ENCODE data around the gene LPP. TPM values are rescaled to one million over a fixed set of nuclear protein-coding genes. Genes with fewer than 3 reads are reported as not detected.

Gene LPP
- total RNA-seq, 2 donors from 2014 or later: 170 to 246 TPM

- H3K36me3 ChIP-seq: no peaks in the 10 kb centered on the region
- no peaks in the 10 kb centered on the region for H3K27me3 ChIP-seq
- intact Hi-C loops (cut with DNase I): no loop called here
- H3K27ac ChIP-seq: no peak overlapping the region
- no peaks in the 10 kb centered on the region for H3K4me1 ChIP-seq
- TF ChIP-seq CTCF (IDR thresholded peaks at IDR 0.05): no peak
- H3K9me3 ChIP-seq: no peaks in the 10 kb centered on the region
- DNase-seq: no peak
- no peak overlapping the region for H3K9ac ChIP-seq (ENCODE audit: low read depth in 2 of 2, low read length in 2 of 2)
- H3K4me3 ChIP-seq: no peak overlapping the region
Observed at GRCh38 chr3:188321258-188321657, 167.3 kb downstream of the LPP start.

GRCh38 chr3:188322135-188322887, 168.4 kb downstream of the LPP start:
- TF ChIP-seq CTCF (IDR thresholded peaks at IDR 0.05): no peak
- no peak overlapping the region for H3K4me3 ChIP-seq
- no peaks in the 10 kb centered on the region for H3K4me1 ChIP-seq
- H3K36me3 ChIP-seq: no peaks in the 10 kb centered on the region
- DNase-seq: no peak
- H3K27me3 ChIP-seq: no peaks in the 10 kb centered on the region
- no peaks in the 10 kb centered on the region for H3K9me3 ChIP-seq
- H3K27ac ChIP-seq: no peak overlapping the region
- intact Hi-C loops (cut with DNase I): no loop called here
- H3K9ac ChIP-seq (ENCODE audit: low read depth in 2 of 2, low read length in 2 of 2): no peak overlapping the region

- no peak overlapping the region for H3K4me3 ChIP-seq
- no peaks in the 10 kb centered on the region for H3K9me3 ChIP-seq
- no peaks in the 10 kb centered on the region for H3K36me3 ChIP-seq
- no peaks in the 10 kb centered on the region for H3K4me1 ChIP-seq
- intact Hi-C loops (cut with DNase I): no loop called here
- H3K27me3 ChIP-seq: no peaks in the 10 kb centered on the region
- DNase-seq: no peak
- no peak overlapping the region for H3K27ac ChIP-seq
- no peak for TF ChIP-seq CTCF (IDR thresholded peaks at IDR 0.05)
- no peak overlapping the region for H3K9ac ChIP-seq (ENCODE audit: low read depth in 2 of 2, low read length in 2 of 2)
Observed at GRCh38 chr3:188323067-188323842, 169.3 kb downstream of the LPP start.

- Histone ChIP-seq H3K9me3 (no peaks in the 10 kb centered on the region), H3K36me3 (no peaks in the 10 kb centered on the region), H3K27ac (no peak overlapping the region), H3K4me3 (no peak overlapping the region), H3K4me1 (no peaks in the 10 kb centered on the region), H3K9ac (ENCODE audit: low read depth in 2 of 2, low read length in 2 of 2) (no peak overlapping the region), H3K27me3 (no peaks in the 10 kb centered on the region)
- intact Hi-C loops (cut with DNase I): no loop called here
- TF ChIP-seq CTCF (IDR thresholded peaks at IDR 0.05): no peak
- no peak for DNase-seq
Observed at GRCh38 chr3:188326111-188326510, 172.2 kb downstream of the LPP start.

GRCh38 chr3:188326968-188327367, 173.0 kb downstream of the LPP start:
- no peak for DNase-seq
- H3K36me3 ChIP-seq: no peaks in the 10 kb centered on the region
- no peak for TF ChIP-seq CTCF (IDR thresholded peaks at IDR 0.05)

More at GRCh38 chr3:188326968-188327367, 173.0 kb downstream of the LPP start:
- H3K27ac ChIP-seq: no peak overlapping the region
- H3K9ac ChIP-seq (ENCODE audit: low read depth in 2 of 2, low read length in 2 of 2): no peak overlapping the region
- no peaks in the 10 kb centered on the region for H3K4me1 ChIP-seq
- H3K4me3 ChIP-seq: no peak overlapping the region
- no peaks in the 10 kb centered on the region for H3K9me3 ChIP-seq
- intact Hi-C loops (cut with DNase I): no loop called here
- no peaks in the 10 kb centered on the region for H3K27me3 ChIP-seq

Data from colonic mucosa (tissue), 4 donors.